Kidney capillary endothelial cell (primary cell): ENCODE measurements around the gene ANO2.

Experiments
- DNase-seq: peaks from one replicate; pipeline ENCODE4 v3.0.0-alpha.2; 2018; ENCODE audit warnings: low spot score

The ANO2 gene

GRCh38 chr12:5778821-5779220, 166.2 kb downstream of the ANO2 start:
- no peak for DNase-seq

GRCh38 chr12:5777451-5777850, 167.6 kb downstream of the ANO2 start:
- DNase-seq, result no peak

GRCh38 chr12:5776091-5776490, 169.0 kb downstream of the ANO2 start:
- DNase-seq, result no peak

- no peak for DNase-seq
Observed at GRCh38 chr12:5773550-5773949, 171.5 kb downstream of the ANO2 start.

- no peak for DNase-seq
Observed at GRCh38 chr12:5771756-5772155, 173.3 kb downstream of the ANO2 start.

GRCh38 chr12:5770727-5771126, 174.3 kb downstream of the ANO2 start:
- DNase-seq, result no peak

- no peak for DNase-seq
Observed at GRCh38 chr12:5768581-5769196, 176.4 kb downstream of the ANO2 start.

GRCh38 chr12:5768171-5768570, 176.9 kb downstream of the ANO2 start:
- DNase-seq, result no peak

- DNase-seq, result no peak
Observed at GRCh38 chr12:5758347-5758746, 186.7 kb downstream of the ANO2 start.

- no peak for DNase-seq
Observed at GRCh38 chr12:5756338-5756842, 188.7 kb downstream of the ANO2 start.

- no peak for DNase-seq
Observed at GRCh38 chr12:5748027-5748426, 197.0 kb downstream of the ANO2 start.

- no peak for DNase-seq
Observed at GRCh38 chr12:5746917-5747316, 198.1 kb downstream of the ANO2 start.

- DNase-seq, result no peak
Observed at GRCh38 chr12:5746036-5746908, 198.8 kb downstream of the ANO2 start.

- peak; percentile 77 for DNase-seq
Observed at GRCh38 chr12:5745251-5745888, 199.7 kb downstream of the ANO2 start.

- no peak for DNase-seq
Observed at GRCh38 chr12:5742258-5742657, 202.8 kb downstream of the ANO2 start.

- no peak for DNase-seq
Observed at GRCh38 chr12:5739917-5740316, 205.1 kb downstream of the ANO2 start.

- no peak for DNase-seq
Observed at GRCh38 chr12:5737778-5738177, 207.3 kb downstream of the ANO2 start.

GRCh38 chr12:5736527-5736926, 208.5 kb downstream of the ANO2 start:
- no peak for DNase-seq

GRCh38 chr12:5736016-5736415, 209.0 kb downstream of the ANO2 start:
- no peak for DNase-seq

GRCh38 chr12:5733916-5734315, 211.1 kb downstream of the ANO2 start:
- DNase-seq, result no peak

- no peak for DNase-seq
Observed at GRCh38 chr12:5733136-5733755, 211.8 kb downstream of the ANO2 start.

- DNase-seq, result no peak
Observed at GRCh38 chr12:5730962-5731361, 214.1 kb downstream of the ANO2 start.
